ENCODE measurements around the gene RETREG3. TPM values are rescaled to one million over a fixed set of nuclear protein-coding genes. Genes with fewer than 3 reads are reported as not detected.

RETREG3 gene
- total and polyA plus RNA-seq, 2 of the 13 experiments (the other 11 are each of a cell fraction or from before 2014, with no cell fraction given): 47.0 to 55.8 TPM

DNA sequence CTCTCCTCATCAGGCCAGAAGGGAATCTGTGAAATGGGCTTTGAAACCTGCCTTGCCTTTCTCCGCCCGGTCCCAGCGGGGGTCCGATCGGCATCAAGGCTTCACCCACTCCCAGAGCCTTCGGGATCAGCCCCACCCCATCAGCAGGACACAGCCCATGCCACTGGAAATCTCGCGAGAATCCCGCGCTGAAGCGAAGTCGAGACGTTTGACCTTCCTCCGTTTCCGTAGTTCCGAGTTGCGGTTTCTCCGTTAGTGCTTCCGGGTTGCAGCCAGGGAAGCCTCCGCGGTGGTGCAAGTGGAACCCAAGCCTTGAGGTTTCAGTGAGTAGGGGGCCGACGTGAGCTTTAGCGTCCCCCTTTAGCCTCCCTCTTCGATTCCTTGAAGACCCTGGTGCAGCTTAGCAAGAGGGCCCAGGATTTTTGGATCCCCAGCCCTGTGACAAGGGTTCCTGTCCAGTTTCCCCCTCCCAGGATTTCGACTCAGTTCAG is 47.2 kb downstream of the RETREG3 start, which contains the start of gene COASY (continued):
- peak; percentile 68; the same call in 1 of the 2 replicates for TF ChIP-seq TOPORS (CRISPR knock-in tag; IDR thresholded peaks at IDR 0.05)
- TF ChIP-seq ZNF24 (IDR thresholded peaks at IDR 0.05): 0 out of 2 replicates have a peak, but pooled peaks have one; percentile 10
- peak; percentile 34; the same call in 1 of the 2 replicates for TF ChIP-seq JUNB (CRISPR knock-in tag; IDR thresholded peaks at IDR 0.05; ENCODE audit: borderline replicate concordance)
- TF ChIP-seq, protein P1, sequence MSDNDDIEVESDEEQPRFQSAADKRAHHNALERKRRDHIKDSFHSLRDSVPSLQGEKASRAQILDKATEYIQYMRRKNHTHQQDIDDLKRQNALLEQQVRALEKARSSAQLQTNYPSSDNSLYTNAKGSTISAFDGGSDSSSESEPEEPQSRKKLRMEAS (IDR thresholded peaks at IDR 0.05): peak; percentile 60; the same call in 1 of the 2 replicates
- TF ChIP-seq, protein P2, sequence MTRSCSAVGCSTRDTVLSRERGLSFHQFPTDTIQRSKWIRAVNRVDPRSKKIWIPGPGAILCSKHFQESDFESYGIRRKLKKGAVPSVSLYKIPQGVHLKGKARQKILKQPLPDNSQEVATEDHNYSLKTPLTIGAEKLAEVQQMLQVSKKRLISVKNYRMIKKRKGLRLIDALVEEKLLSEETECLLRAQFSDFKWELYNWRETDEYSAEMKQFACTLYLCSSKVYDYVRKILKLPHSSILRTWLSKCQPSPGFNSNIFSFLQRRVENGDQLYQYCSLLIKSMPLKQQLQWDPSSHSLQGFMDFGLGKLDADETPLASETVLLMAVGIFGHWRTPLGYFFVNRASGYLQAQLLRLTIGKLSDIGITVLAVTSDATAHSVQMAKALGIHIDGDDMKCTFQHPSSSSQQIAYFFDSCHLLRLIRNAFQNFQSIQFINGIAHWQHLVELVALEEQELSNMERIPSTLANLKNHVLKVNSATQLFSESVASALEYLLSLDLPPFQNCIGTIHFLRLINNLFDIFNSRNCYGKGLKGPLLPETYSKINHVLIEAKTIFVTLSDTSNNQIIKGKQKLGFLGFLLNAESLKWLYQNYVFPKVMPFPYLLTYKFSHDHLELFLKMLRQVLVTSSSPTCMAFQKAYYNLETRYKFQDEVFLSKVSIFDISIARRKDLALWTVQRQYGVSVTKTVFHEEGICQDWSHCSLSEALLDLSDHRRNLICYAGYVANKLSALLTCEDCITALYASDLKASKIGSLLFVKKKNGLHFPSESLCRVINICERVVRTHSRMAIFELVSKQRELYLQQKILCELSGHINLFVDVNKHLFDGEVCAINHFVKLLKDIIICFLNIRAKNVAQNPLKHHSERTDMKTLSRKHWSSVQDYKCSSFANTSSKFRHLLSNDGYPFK (CRISPR knock-in tag; IDR thresholded peaks at IDR 0.05; ENCODE audit: borderline replicate concordance): peak; percentile 83; the same call in 1 of the 2 replicates
- TF ChIP-seq, protein P3, sequence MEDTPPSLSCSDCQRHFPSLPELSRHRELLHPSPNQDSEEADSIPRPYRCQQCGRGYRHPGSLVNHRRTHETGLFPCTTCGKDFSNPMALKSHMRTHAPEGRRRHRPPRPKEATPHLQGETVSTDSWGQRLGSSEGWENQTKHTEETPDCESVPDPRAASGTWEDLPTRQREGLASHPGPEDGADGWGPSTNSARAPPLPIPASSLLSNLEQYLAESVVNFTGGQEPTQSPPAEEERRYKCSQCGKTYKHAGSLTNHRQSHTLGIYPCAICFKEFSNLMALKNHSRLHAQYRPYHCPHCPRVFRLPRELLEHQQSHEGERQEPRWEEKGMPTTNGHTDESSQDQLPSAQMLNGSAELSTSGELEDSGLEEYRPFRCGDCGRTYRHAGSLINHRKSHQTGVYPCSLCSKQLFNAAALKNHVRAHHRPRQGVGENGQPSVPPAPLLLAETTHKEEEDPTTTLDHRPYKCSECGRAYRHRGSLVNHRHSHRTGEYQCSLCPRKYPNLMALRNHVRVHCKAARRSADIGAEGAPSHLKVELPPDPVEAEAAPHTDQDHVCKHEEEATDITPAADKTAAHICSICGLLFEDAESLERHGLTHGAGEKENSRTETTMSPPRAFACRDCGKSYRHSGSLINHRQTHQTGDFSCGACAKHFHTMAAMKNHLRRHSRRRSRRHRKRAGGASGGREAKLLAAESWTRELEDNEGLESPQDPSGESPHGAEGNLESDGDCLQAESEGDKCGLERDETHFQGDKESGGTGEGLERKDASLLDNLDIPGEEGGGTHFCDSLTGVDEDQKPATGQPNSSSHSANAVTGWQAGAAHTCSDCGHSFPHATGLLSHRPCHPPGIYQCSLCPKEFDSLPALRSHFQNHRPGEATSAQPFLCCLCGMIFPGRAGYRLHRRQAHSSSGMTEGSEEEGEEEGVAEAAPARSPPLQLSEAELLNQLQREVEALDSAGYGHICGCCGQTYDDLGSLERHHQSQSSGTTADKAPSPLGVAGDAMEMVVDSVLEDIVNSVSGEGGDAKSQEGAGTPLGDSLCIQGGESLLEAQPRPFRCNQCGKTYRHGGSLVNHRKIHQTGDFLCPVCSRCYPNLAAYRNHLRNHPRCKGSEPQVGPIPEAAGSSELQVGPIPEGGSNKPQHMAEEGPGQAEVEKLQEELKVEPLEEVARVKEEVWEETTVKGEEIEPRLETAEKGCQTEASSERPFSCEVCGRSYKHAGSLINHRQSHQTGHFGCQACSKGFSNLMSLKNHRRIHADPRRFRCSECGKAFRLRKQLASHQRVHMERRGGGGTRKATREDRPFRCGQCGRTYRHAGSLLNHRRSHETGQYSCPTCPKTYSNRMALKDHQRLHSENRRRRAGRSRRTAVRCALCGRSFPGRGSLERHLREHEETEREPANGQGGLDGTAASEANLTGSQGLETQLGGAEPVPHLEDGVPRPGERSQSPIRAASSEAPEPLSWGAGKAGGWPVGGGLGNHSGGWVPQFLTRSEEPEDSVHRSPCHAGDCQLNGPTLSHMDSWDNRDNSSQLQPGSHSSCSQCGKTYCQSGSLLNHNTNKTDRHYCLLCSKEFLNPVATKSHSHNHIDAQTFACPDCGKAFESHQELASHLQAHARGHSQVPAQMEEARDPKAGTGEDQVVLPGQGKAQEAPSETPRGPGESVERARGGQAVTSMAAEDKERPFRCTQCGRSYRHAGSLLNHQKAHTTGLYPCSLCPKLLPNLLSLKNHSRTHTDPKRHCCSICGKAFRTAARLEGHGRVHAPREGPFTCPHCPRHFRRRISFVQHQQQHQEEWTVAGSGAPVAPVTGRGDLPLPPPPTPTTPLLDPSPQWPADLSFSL (CRISPR knock-in tag; IDR thresholded peaks at IDR 0.05): no peak
- TF ChIP-seq KLF6 (CRISPR knock-in tag; IDR thresholded peaks at IDR 0.05): peak; percentile 82
- TF ChIP-seq MXD4 (CRISPR knock-in tag; IDR thresholded peaks at IDR 0.05): peak; percentile 51
- TF ChIP-seq ZNF616 (CRISPR knock-in tag; IDR thresholded peaks at IDR 0.05; ENCODE audit: low read depth): no peak; the same call in 1 of the 2 replicates
- TF ChIP-seq, protein P4, sequence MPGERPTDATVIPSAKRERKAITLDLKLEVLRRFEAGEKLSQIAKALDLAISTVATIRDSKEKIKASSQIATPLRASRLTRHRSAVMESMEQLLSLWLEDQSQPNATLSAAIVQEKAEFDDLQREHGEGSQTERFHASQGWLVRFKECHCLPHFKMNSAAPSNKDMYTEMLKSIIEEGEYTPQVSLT (CRISPR knock-in tag; IDR thresholded peaks at IDR 0.05; ENCODE audit: borderline replicate concordance, low read depth): peak; percentile 83; the same call in 1 of the 2 replicates
- 0 out of 2 replicates have a peak, but pooled peaks have one; percentile 43 for TF ChIP-seq ZSCAN21 (CRISPR knock-in tag; IDR thresholded peaks at IDR 0.05; ENCODE audit: borderline replicate concordance)
- TF ChIP-seq CBFB (CRISPR knock-in tag; IDR thresholded peaks at IDR 0.05): peak; percentile 100
- TF ChIP-seq REPIN1 (CRISPR knock-in tag; IDR thresholded peaks at IDR 0.05; ENCODE audit: borderline replicate concordance, low read depth): peak; percentile 89
- TF ChIP-seq KDM5A (IDR thresholded peaks at IDR 0.05; ENCODE audit: borderline replicate concordance, low read length): peak; percentile 96
- peak; percentile 94; the same call in 1 of the 2 replicates for TF ChIP-seq ZMYM3 (CRISPR knock-in tag; IDR thresholded peaks at IDR 0.05)
- peak; percentile 70; the same call in 1 of the 2 replicates for TF ChIP-seq PITX1 (CRISPR knock-in tag; IDR thresholded peaks at IDR 0.05)
- TF ChIP-seq, protein P5, sequence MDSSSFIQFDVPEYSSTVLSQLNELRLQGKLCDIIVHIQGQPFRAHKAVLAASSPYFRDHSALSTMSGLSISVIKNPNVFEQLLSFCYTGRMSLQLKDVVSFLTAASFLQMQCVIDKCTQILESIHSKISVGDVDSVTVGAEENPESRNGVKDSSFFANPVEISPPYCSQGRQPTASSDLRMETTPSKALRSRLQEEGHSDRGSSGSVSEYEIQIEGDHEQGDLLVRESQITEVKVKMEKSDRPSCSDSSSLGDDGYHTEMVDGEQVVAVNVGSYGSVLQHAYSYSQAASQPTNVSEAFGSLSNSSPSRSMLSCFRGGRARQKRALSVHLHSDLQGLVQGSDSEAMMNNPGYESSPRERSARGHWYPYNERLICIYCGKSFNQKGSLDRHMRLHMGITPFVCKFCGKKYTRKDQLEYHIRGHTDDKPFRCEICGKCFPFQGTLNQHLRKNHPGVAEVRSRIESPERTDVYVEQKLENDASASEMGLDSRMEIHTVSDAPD (CRISPR knock-in tag; IDR thresholded peaks at IDR 0.05): peak; percentile 41; the same call in 1 of the 2 replicates

Measured in HepG2 (cell line).